GM19239 (cell line): Measurements from ENCODE around the gene PXDC1.

Experiments
- DNase-seq: peaks from one replicate; pipeline ENCODE4 v3.0.0; 2011; ENCODE audit warnings: low spot score; ENCODE audit not compliant: insufficient read length
- FAIRE-seq: peaks from 2 replicates; lab custom pipeline; 2011; peaks lifted over from hg19 to GRCh38; lab: Jason Lieb, UNC

Gene PXDC1

GRCh38 chr6:3751077-3751729, at the start of gene PXDC1:
PXDC1 (minus strand) TSS chr6:3751713; CDS start chr6:3751531, 182 bp downstream.
- DNase-seq (no peak), FAIRE-seq (no peak)

- DNase-seq (no peak), FAIRE-seq (no peak)
Observed at GRCh38 chr6:3800850-3801591, 49.5 kb upstream of the PXDC1 start.

- no peak for FAIRE-seq
- no peak for DNase-seq
Observed at GRCh38 chr6:3799719-3800118, 48.2 kb upstream of the PXDC1 start.

- DNase-seq = no peak
- FAIRE-seq = no peak
Observed at GRCh38 chr6:3798055-3798919, 46.8 kb upstream of the PXDC1 start.

GRCh38 chr6:3797231-3798054, 45.9 kb upstream of the PXDC1 start:
- FAIRE-seq = no peak
- no peak for DNase-seq

GRCh38 chr6:3796719-3797041, 45.2 kb upstream of the PXDC1 start:
- no peak for FAIRE-seq
- DNase-seq = no peak

- FAIRE-seq = no peak
- no peak for DNase-seq
Observed at GRCh38 chr6:3795836-3796718, 44.6 kb upstream of the PXDC1 start.

GRCh38 chr6:3794092-3794491, 42.6 kb upstream of the PXDC1 start:
- FAIRE-seq = no peak
- no peak for DNase-seq

- DNase-seq (no peak), FAIRE-seq (no peak)
Observed at GRCh38 chr6:3793545-3793944, 42.0 kb upstream of the PXDC1 start.

- FAIRE-seq (peak; percentile 8), DNase-seq (no peak)
Observed at GRCh38 chr6:3791526-3792203, 40.2 kb upstream of the PXDC1 start.

GRCh38 chr6:3789896-3790558, 38.5 kb upstream of the PXDC1 start:
- no peak for DNase-seq
- no peak for FAIRE-seq

- no peak for FAIRE-seq
- no peak for DNase-seq
Observed at GRCh38 chr6:3789018-3789895, 37.7 kb upstream of the PXDC1 start.

GRCh38 chr6:3788408-3789017, 37.0 kb upstream of the PXDC1 start:
- no peak for FAIRE-seq
- DNase-seq = no peak

GRCh38 chr6:3786141-3786540, 34.6 kb upstream of the PXDC1 start:
- FAIRE-seq = no peak
- no peak for DNase-seq

GRCh38 chr6:3785745-3786098, 34.2 kb upstream of the PXDC1 start:
- FAIRE-seq = no peak
- no peak for DNase-seq

GRCh38 chr6:3784885-3785744, 33.6 kb upstream of the PXDC1 start:
- FAIRE-seq = no peak

More at GRCh38 chr6:3784885-3785744, 33.6 kb upstream of the PXDC1 start:
- no peak for DNase-seq
